Omental fat pad (tissue), 4 donors: ENCODE data around the gene ATP7B. TPM values are rescaled to one million over a fixed set of nuclear protein-coding genes. Genes with fewer than 3 reads are reported as not detected.
A peak's percentile ranks its signal among the peaks of the same experiment; 100 is the strongest.

ENCODE experiments used
- ATAC-seq: fragments of 150-250 bp; one replicate; pipeline ENCODE4 v1.9.1; 2016; ENCODE audit warnings: mild to moderate bottlenecking, moderate library complexity; ENCODE audit not compliant: low FRiP score
- DNase-seq: peaks from one replicate; pipeline ENCODE4 v3.0.0-alpha.2; 2019; ENCODE audit warnings: low spot score
- CTCF ChIP-seq, 3 donors: fragments of 450-650 bp; IDR thresholded peaks; one replicate each; pipeline ENCODE4 v1.5.1; 2016 to 2017; ENCODE audit warnings: antibody characterized with exemption in 3 of 3, mild to moderate bottlenecking in 3 of 3, moderate library complexity in 2 of 3
- total RNA-seq, 4 donors: library from RNA; depleted of rRNA; stranded (reverse); fragments of >200 nt; gene quantifications; one replicate each; pipeline ENCODE4 v1.1.0, GENCODE V29; 2016

The ATP7B gene
- total RNA-seq, 4 donors from 2014 or later: 5.2 to 29.2 (median 10.9) TPM

- DNase-seq (no peak), ATAC-seq (peak; percentile 52)
- TF ChIP-seq CTCF (IDR thresholded peaks at IDR 0.05): no peak
Measured at GRCh38 chr13:51978796-51979556, 32.3 kb downstream of the ATP7B start.

GRCh38 chr13:51977625-51978024 lies 33.6 kb downstream of the ATP7B start:
- DNase-seq: no peak
- no peak for ATAC-seq
- no peak for TF ChIP-seq CTCF (IDR thresholded peaks at IDR 0.05)

GRCh38 chr13:51976890-51977289 lies 34.4 kb downstream of the ATP7B start:
- DNase-seq: no peak
- no peak for ATAC-seq
- TF ChIP-seq CTCF (IDR thresholded peaks at IDR 0.05): no peak

GRCh38 chr13:51976423-51976822 lies 34.8 kb downstream of the ATP7B start:
- ATAC-seq: no peak
- no peak for DNase-seq
- TF ChIP-seq CTCF (IDR thresholded peaks at IDR 0.05): no peak

- TF ChIP-seq CTCF (IDR thresholded peaks at IDR 0.05): no peak
- ATAC-seq: no peak
- DNase-seq: no peak
Measured at GRCh38 chr13:51974482-51974881, 36.8 kb downstream of the ATP7B start.

GRCh38 chr13:51971520-51972426 lies 39.5 kb downstream of the ATP7B start:
- peak; percentile 44 for ATAC-seq
- no peak for DNase-seq
- no peak for TF ChIP-seq CTCF (IDR thresholded peaks at IDR 0.05)
